Testis (tissue), 3 donors: Measurements from ENCODE around the gene DPH7. TPM values are rescaled to one million over a fixed set of nuclear protein-coding genes. Genes with fewer than 3 reads are reported as not detected.

Source experiments
- DNase-seq: peaks from one replicate; pipeline ENCODE4 v3.0.0-alpha.2; 2019
- H3K27ac ChIP-seq, 2 donors: fragments of 200-600 bp; sonication (generic); one replicate each; pipeline ENCODE4 v1.5.1; 2019
- H3K27me3 ChIP-seq: fragments of 200-600 bp; sonication (generic); one replicate; pipeline ENCODE4 v1.5.1; 2019
- H3K36me3 ChIP-seq: fragments of 200-600 bp; sonication (generic); one replicate; pipeline ENCODE4 v1.5.1; 2017; ENCODE audit warnings: low read depth; ENCODE audit errors: missing control alignments
- H3K4me1 ChIP-seq: fragments of 200-600 bp; sonication (generic); one replicate; pipeline ENCODE4 v1.5.1; 2019
- H3K4me3 ChIP-seq, 2 donors: fragments of 200-600 bp; sonication (generic); one replicate each; pipeline ENCODE4 v1.5.1; 2017 to 2019
- H3K9me3 ChIP-seq: fragments of 200-600 bp; sonication (generic); one replicate; pipeline ENCODE4 v1.5.1; 2017
- CTCF ChIP-seq, 3 experiments: fragments of 450-650 bp in 2 of 3; fragments of 200-600 bp in 1 of 3; sonication (generic) in 1 of 3; IDR thresholded peaks; one replicate each; pipeline ENCODE4 v1.5.1; 2016 to 2019; ENCODE audit warnings: antibody characterized with exemption in 3 of 3, mild to moderate bottlenecking in 2 of 3, moderate library complexity in 1 of 3
- POLR2A ChIP-seq: fragments of 450-650 bp; IDR thresholded peaks from one replicate; pipeline ENCODE4 v1.6.1; 2017; ENCODE audit warnings: antibody characterized with exemption, mild to moderate bottlenecking, moderate library complexity
- WGBS, 2 donors: methylation state at CpG; one replicate each; pipeline ENCODE4 v1.1.5; 2018; 5-methylcytosine and 5-hydroxymethylcytosine counted together
- intact Hi-C: fragments of 100-400 bp; cut with DNase I; formaldehyde crosslinking; loops from one replicate; pipeline ENCODE4 v1.15.1; 2023; ENCODE audit warnings: low total_unique reads
- polyA plus RNA-seq: library from polyadenylated mRNA; stranded (reverse); fragments of 350-450 nt; fragmentation: Illumina TruSeq; extraction: RNeasy Lipid Tissue Mini Kit (QIAGEN cat#74804); gene quantifications from one replicate; pipeline ENCODE4 v1.2.3, GENCODE V29; 2014; ENCODE audit warnings: low read depth, low replicate concordance; ENCODE audit not compliant: insufficient read depth
- total RNA-seq, 2 donors: library from RNA; depleted of rRNA; stranded (reverse); fragments of >200 nt; gene quantifications; one replicate each; pipeline ENCODE4 v1.2.3, GENCODE V29; 2016

DPH7 gene
- total and polyA plus RNA-seq, 3 donors from 2014 or later, result 34.7 to 92.5 (median 61.8) TPM

- Histone ChIP-seq H3K27ac (no peak overlapping the region), H3K27me3 (no peaks in the 10 kb centered on the region), H3K36me3 (no peaks in the 10 kb centered on the region), H3K4me1 (peaks cover 24% of the 10 kb centered on the region), H3K9me3 (no peaks in the 10 kb centered on the region), H3K4me3 (peak overlapping the region in 1 of 2 donors; percentile 63)
- no peak for TF ChIP-seq POLR2A
- TF ChIP-seq CTCF (IDR thresholded peaks at IDR 0.05), result no peak
- WGBS, 2 donors, result 23 to 32% methylated on average over 11 to 13 of the region's 13 CpGs
- no peak for DNase-seq
- intact Hi-C loops, result no loop called here
Observed at GRCh38 chr9:137606734-137607138, 28.0 kb upstream of the DPH7 start.

GRCh38 chr9:137606005-137606621 lies 27.4 kb upstream of the DPH7 start:
- Histone ChIP-seq H3K9me3 (no peaks in the 10 kb centered on the region), H3K4me1 (peaks cover 22% of the 10 kb centered on the region), H3K4me3 (peak overlapping the region; percentile 63 to 67), H3K27me3 (no peaks in the 10 kb centered on the region), H3K36me3 (no peaks in the 10 kb centered on the region), H3K27ac (peak overlapping the region in 1 of 2 donors; percentile 72)
- TF ChIP-seq CTCF (IDR thresholded peaks at IDR 0.05) (no peak), POLR2A (no peak)
- no peak for DNase-seq
- intact Hi-C loops, result no loop called here
- WGBS, 2 donors, result 6% methylated on average over 32 of the region's 57 CpGs; no CpG with 5 or more reads in 1 of the 2 donors

GRCh38 chr9:137605121-137606004 lies 26.6 kb upstream of the DPH7 start, which contains the start of gene ARRDC1:
ARRDC1 (plus strand) TSS chr9:137605686; CDS start chr9:137605718, 32 bp downstream.
- peak; percentile 93 for DNase-seq
- Histone ChIP-seq H3K4me3 (peak within 1 kb of the TSS; percentile 67 to 69), H3K36me3 (no peaks in the 10 kb centered on the region), H3K27ac (peak within 1 kb of the TSS; percentile 3 to 72), H3K27me3 (no peaks in the 10 kb centered on the region), H3K9me3 (no peaks in the 10 kb centered on the region), H3K4me1 (peaks cover 22% of the 10 kb centered on the region)
- intact Hi-C loops, result no loop called here
- TF ChIP-seq CTCF (IDR thresholded peaks at IDR 0.05), result no peak
- no peak for TF ChIP-seq POLR2A
- WGBS, 2 donors, result 1 to 2% methylated on average over 9 to 27 of the region's 111 CpGs

- TF ChIP-seq POLR2A (no peak), CTCF (IDR thresholded peaks at IDR 0.05) (no peak)
- Histone ChIP-seq H3K27me3 (no peaks in the 10 kb centered on the region), H3K27ac (peak overlapping the region in 1 of 2 donors; percentile 3), H3K4me3 (peak overlapping the region; percentile 67 to 69), H3K36me3 (no peaks in the 10 kb centered on the region), H3K4me1 (peaks cover 22% of the 10 kb centered on the region), H3K9me3 (no peaks in the 10 kb centered on the region)
- no peak for DNase-seq
- 8 to 32% methylated on average over 3 to 49 of the region's 49 CpGs for WGBS, 2 donors
- intact Hi-C loops, result no loop called here
Observed at GRCh38 chr9:137604345-137605086, 25.8 kb upstream of the DPH7 start.
